GM12892 (cell line): ENCODE results near the gene ALKBH4.

ENCODE experiments used
- DNase-seq: peaks from one replicate; pipeline ENCODE4 v3.0.0; 2011; ENCODE audit not compliant: insufficient read length
- FAIRE-seq: peaks from 2 replicates; lab custom pipeline; 2011; peaks lifted over from hg19 to GRCh38; lab: Jason Lieb, UNC
- POLR2A ChIP-seq: IDR thresholded peaks from 2 replicates; pipeline ENCODE4 v1.6.1; 2011; ENCODE audit warnings: low read depth, low read length, control low read depth
- POLR2AphosphoS5 ChIP-seq: IDR thresholded peaks from 2 replicates; pipeline ENCODE4 v1.6.1; 2011; ENCODE audit warnings: low read depth, low read length, control low read depth
- TAF1 ChIP-seq: IDR thresholded peaks from 2 replicates; pipeline ENCODE4 v1.6.1; 2011; ENCODE audit warnings: low read depth, mild to moderate bottlenecking, control low read depth, low read length, borderline replicate concordance

The ALKBH4 gene

DNA sequence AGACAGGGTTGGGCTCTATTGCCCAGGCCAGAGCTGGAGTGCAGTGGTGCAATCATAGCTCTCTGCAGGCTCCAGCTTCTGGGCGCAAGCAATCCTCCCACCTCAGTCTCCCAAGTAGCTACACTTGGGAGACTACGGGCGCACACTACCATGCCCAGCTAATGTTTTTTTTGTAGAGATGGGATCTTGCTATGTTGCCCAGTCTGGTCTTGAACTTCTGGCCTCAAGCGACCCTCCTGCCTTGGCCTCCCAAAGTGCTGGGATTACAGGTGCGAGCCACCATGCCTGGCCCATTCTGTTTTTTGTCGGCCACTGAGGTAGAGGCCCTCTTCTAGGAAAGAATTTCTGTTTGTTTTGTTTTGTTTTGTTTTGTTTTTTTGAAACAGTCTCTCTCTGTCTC is 12.2 kb downstream of the ALKBH4 start:
- DNase-seq, result no peak
- no peak for FAIRE-seq
- no peak for TF ChIP-seq POLR2AphosphoS5
- no peak for TF ChIP-seq POLR2A
- no peak for TF ChIP-seq TAF1

DNA sequence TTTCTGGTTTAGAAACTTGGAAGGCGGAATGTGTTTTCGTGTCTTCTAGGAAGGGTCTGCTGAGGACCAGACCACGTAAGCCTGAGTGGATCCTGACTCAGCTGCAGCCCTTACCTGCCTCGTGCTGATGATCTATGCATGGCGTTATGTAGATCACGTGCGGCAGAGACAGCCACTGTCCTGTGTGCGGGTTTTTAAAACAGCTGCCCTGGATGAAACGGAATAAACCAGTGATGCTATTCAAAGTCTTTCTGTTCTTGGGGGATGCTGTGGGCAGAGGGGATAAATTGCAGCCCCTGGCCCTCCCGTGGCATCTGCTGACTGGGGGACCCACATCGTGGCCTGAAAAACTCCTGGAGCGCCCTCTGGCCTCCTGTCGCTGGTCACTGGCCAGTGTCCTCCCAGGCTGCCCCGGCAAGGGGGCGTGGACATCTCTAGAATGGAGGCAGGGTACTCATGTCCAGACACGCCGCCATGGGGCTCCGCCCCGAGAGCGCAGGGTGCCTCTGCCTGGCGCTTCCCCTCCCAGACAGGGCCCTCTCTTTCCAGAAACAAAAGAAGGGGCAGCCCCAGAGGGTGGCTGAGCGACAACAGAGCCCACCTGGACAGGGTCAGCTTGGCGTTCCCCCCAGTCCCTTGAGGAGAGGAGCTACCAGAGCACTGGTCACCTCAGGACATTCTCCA is 13.2 kb downstream of the ALKBH4 start:
- FAIRE-seq (no peak), DNase-seq (no peak)
- no peak for TF ChIP-seq POLR2AphosphoS5
- TF ChIP-seq TAF1, result no peak
- peak; percentile 21; the same call in 1 of the 2 replicates for TF ChIP-seq POLR2A

DNA sequence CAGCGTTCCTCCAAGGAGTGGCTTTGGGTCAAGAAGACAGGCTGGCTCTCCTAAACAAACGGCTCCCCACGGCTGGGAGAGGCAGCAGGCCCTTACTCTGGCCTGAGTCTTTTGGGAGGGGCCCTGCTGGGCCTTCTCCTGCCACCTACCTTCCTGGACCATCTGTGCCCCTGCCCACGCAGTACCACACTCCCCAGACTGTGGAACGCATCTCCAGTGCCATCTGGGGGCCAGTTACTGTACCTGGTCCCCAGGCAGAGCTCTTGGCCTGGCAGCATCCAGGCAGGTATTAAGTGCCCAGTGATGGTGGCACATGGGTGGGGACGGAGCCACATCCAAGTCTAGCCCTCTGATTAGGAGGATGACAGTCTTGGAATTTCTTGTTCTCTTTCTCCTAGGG is 14.4 kb downstream of the ALKBH4 start:
- no peak for DNase-seq
- peak; percentile 87 for FAIRE-seq
- 0 out of 2 replicates have a peak, but pooled peaks have one; percentile 33 for TF ChIP-seq POLR2A
- TF ChIP-seq TAF1, result no peak

DNA sequence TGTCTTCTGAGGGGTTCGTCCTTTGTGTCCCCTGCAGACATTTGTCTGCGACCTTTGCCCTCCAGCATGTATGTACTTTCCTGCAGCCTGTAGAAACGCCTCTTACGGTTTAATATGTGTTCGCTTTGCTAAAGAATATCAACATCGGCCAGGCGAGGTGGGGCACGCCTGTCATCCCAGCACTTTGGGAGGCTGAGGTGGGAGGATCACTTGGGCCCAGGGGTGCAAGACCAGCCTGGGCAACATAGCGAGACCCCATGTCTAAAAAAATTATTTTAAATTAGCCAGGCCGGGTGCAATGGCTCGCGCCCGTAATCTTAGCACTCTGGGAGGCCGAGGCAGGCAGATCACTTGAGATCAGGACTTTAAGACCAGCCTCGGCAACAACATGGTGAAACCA is 15.5 kb downstream of the ALKBH4 start:
- FAIRE-seq, result no peak
- DNase-seq, result no peak
- TF ChIP-seq POLR2AphosphoS5 (no peak), TAF1 (no peak), POLR2A (no peak)

DNA sequence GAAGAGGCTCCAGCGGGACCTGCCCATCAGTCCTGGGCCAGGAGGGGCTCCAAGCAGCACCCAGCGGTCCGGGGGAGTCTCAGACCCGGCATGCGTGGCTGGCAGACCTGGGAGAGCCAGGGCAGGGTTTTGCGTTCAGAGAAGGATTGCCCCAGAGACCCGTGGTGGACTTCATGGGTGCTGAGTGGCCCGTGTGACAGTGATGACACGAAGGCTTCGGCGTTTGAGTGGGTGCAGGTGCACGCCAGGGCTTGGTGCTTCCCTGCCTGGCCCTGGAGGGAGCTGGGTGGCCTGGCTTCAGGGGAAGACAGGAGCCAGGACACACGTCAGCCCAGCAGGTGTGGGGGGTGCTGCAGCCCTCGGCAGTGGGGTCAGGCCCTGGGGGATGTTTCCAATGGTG is 17.4 kb downstream of the ALKBH4 start:
- DNase-seq, result no peak
- no peak for FAIRE-seq
- no peak for TF ChIP-seq POLR2AphosphoS5
- no peak for TF ChIP-seq TAF1
- TF ChIP-seq POLR2A, result no peak

DNA sequence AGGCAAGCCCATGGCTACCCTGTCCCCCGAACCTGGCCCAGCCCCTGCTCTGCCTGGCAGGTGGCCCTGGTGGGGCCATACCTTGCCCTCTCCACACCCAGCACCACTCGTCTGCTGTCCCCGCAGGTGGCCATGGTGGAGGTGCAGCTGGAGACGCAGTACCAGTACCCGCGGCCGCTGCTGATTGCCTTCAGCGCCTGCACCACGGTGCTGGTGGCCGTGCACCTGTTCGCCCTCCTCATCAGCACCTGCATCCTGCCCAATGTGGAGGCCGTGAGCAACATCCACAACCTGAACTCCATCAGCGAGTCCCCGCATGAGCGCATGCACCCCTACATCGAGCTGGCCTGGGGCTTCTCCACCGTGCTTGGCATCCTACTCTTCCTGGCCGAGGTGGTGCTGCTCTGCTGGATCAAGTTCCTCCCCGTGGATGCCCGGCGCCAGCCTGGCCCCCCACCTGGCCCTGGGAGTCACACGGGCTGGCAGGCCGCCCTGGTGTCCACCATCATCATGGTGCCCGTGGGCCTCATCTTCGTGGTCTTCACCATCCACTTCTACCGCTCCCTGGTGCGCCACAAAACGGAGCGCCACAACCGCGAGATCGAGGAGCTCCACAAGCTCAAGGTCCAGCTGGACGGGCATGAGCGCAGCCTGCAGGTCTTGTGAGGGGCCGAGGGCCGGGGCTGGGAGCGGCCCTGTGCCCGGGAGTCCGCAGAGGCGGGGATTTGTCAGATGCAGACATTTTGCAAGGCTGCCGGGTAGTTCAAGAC is 18.1 kb downstream of the ALKBH4 start:
- TF ChIP-seq TAF1 (no peak), POLR2A (0 out of 2 replicates have a peak, but pooled peaks have one; percentile 20)
- no peak for FAIRE-seq
- no peak for DNase-seq

DNA sequence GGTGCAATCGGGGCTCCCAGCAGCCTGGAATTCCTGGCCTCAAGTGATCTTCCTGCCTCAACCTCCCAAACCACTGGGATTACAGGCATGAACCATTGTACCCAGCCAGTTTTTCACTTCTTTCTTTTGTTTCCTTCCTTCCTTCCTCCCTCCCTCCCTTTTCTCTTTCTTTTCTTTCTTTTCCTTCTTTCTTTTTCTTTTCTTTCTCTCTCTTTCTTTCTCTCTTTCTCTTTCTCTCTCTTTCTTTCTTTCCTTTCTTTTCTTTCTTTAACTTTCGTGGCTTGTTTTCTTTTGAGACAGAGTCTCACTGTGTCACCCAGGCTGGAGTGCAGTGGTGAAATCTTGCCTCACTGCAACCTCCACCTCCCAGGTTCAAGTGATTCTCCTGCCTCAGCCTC is 19.0 kb downstream of the ALKBH4 start:
- no peak for DNase-seq
- FAIRE-seq, result peak; percentile 21
- TF ChIP-seq POLR2AphosphoS5, result no peak
- TF ChIP-seq TAF1, result no peak
- no peak for TF ChIP-seq POLR2A

DNA sequence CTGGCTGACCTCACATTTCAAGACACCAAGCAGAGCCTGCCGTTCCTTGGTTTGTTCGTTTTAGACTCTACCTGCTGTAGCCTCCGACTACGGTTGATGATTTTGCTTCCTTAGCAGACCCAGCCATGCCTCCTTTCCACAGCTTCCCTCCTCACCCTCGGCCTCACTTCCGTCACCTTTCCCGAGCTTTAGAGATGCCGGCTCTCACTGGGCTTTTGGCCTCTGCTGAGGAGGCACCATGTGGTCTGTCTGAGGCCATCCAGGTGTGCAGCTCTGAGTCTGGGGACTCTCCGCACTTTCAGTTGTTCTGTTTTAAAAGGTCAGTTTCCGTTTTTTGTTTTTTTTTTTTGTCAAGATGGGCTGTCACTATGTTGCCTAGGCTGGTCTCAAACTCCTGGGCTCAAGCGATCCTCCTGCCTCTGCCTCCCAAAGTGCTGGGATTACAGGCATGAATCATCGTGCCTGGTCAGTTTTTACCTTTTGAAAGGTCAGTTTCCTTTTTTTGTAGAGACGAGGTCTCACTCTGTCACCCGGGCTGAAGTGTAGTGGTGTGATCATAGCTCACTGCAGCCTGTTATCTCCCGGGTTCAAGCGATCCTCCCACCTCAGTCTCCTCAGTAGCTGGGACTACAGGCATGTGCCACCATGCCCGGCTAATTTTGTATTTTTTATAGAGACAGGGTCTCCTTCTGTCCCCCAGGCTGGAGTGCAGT is 19.5 kb downstream of the ALKBH4 start:
- TF ChIP-seq POLR2A (peak; percentile 51; the same call in 1 of the 2 replicates), TAF1 (no peak), POLR2AphosphoS5 (peak; percentile 35; the same call in 1 of the 2 replicates)
- DNase-seq, result no peak
- FAIRE-seq, result peak; percentile 84

DNA sequence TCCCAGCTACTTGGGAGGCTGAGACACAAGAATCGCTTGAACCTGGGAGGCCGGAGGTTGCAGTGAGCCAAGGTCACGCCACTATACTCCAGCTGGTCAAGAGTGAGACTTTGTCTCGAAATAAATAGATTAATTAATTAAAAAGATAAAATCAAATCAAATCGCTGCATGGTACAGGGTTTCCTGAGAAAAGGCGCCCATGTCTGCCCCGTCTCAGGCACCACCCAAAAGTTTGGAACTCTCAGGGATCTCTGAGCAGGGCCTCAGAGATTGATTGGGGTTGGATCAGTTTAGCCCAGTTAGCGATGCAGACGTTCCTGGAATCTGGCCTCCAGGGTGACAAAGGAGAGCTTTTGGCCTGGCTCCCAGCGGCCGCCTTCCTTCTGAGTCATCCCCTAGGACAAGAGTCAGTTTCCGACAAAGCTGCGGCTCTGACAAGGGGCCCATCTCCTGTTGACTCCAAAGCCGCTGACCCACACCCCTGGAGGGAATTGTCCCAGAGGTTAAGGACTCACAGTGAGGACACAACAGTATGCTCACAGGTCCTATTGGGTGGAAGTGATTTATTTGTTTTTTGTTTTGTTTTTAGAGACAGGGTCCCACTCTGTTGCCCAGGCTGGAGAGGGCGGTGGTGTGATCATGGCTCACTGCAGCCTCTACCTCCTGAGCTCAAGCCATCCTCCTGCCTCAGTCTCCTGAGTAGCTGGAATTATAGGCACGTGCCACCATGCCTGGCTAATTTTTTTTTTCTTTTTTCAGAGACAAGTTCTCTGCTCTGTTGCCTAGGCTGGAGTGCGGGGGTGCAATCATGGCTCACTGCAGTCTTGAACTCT is 24.5 kb downstream of the ALKBH4 start:
- no peak for TF ChIP-seq POLR2AphosphoS5
- no peak for TF ChIP-seq POLR2A
- TF ChIP-seq TAF1, result no peak
- DNase-seq, result no peak
- no peak for FAIRE-seq

DNA sequence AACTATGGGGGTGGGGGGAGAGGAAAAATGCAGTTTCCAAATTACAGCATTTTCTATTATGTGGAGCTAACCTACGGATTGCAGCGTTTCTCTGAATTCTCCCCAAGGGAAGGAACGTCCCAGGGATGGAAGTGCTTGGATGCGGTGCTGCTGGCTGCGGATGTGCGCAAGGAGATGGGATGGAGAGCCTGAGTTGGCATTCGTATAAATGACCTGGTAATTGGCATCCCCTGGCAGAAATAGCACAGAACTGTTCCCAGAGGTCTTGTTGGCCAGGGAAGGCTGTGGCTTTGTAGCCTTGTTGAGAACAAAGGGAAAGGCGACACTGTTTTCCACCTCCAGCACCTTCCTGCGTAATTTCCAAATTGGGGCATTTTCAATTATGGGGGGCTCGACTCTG is 28.5 kb downstream of the ALKBH4 start:
- TF ChIP-seq TAF1 (no peak), POLR2A (no peak), POLR2AphosphoS5 (no peak)
- no peak for DNase-seq

DNA sequence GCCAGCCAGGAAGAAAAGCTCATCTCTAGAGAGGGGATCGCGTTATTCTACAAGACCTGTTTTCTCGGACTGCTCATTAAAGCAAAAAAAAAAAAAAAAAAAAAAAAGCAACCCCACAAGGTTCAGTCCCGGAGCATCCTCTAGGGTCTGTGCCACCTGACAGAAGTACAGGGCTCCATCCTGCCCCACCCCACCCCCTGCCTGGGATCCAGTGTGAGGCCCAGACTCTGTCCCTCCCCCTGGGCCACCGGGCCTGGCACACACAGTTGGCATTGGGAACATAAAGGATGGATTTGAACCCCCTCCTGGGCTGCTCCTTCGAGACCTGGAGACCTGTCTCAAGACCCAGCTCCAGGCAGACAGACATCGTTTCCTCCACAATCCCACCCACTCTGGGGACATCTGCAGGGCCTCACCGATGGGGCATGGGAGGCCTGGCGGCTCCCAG is 30.6 kb downstream of the ALKBH4 start:
- no peak for TF ChIP-seq TAF1
- TF ChIP-seq POLR2AphosphoS5, result no peak; the same call in 1 of the 2 replicates
- no peak for TF ChIP-seq POLR2A
- DNase-seq, result no peak
- no peak for FAIRE-seq

More for the DNA sequence above, 28.5 kb downstream of the ALKBH4 start:
- no peak for FAIRE-seq
